Heart left ventricle (tissue), 13 donors: Measurements from ENCODE around the gene SNX6.

ENCODE experiments used
- POLR2A ChIP-seq, 2 donors: fragments of 450-650 bp; IDR thresholded peaks; one replicate each; pipeline ENCODE4 v1.6.1; 2017; ENCODE audit warnings: antibody characterized with exemption in 2 of 2, mild to moderate bottlenecking in 2 of 2, moderate library complexity in 2 of 2
- TF ChIP-seq, protein P1 (sequence below), 12 donors: fragments of 200-600 bp; sonication (generic) in 4 of 12; IDR thresholded peaks; one replicate each; pipeline versions ENCODE4 v1.5.0 to v1.8.0; 2018 to 2022; ENCODE audit warnings: antibody characterized with exemption in 12 of 12, mild to moderate bottlenecking in 5 of 12
- donor health status: ischemic (EF 13 %, LVEDD 7.1; RV severe dilation, severe dysfunction).
- donor health status: DM: no; HTN: yes; CAD: no.
- donor health status: DM: no; HTN: no; CAD: no.
- donor health status: ischemic (EF 25% LVEDD 6.9; RV normal size, moderate dysfunction).
- donor health status: ischemic (EF 25% LVEDD 5.7; RV mildly dilated, moderate dysfunction).
- donor health status: ischemic (EF 35%, LVEDD 5.7; RV mildly dilated, moderate dysfunction).
- donor health status: nonischemic (EF 11% LVEDD 7.7; RV severe dilation, severe dysfunction).
- donor health status: DM: yes; HTN: yes; CAD: no.
- donor health status: PGD.
- donor health status: ischemic (EF 29% LVEDD 5.4; RV normal size, mild dysfunction).
- donor health status: nonischemic (EF 23%, LVEDD 6.1; RV moderate dilation, normal function).

DNA sequence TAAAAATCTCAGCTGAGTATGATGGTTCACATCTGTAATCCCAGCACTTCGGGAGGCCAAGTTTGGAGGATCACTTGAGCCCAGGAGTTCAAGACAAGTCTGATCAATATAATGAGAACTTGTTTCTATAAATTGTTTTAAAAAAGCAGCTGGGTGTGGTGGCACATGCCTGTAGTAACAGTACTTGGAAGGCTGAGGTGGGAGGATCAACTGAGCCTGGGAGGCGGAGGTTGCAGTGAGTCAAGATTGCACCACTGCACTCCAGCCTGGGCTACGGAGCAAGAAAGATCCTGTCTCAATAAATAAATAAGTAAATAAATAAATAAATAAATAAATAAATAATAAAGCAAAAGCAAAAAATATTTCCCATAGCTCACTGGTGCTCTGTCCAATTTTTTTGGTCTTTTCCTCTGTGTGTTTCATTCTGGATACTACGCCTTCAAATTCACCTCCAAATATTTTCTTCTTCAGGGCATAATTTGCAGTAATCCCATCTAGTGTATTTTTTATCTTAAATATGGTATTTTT, 32.7 kb upstream of the SNX6 start:
- TF ChIP-seq, protein P1, sequence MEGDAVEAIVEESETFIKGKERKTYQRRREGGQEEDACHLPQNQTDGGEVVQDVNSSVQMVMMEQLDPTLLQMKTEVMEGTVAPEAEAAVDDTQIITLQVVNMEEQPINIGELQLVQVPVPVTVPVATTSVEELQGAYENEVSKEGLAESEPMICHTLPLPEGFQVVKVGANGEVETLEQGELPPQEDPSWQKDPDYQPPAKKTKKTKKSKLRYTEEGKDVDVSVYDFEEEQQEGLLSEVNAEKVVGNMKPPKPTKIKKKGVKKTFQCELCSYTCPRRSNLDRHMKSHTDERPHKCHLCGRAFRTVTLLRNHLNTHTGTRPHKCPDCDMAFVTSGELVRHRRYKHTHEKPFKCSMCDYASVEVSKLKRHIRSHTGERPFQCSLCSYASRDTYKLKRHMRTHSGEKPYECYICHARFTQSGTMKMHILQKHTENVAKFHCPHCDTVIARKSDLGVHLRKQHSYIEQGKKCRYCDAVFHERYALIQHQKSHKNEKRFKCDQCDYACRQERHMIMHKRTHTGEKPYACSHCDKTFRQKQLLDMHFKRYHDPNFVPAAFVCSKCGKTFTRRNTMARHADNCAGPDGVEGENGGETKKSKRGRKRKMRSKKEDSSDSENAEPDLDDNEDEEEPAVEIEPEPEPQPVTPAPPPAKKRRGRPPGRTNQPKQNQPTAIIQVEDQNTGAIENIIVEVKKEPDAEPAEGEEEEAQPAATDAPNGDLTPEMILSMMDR (IDR thresholded peaks at IDR 0.05): no peak
- TF ChIP-seq POLR2A (IDR thresholded peaks at IDR 0.05): no peak
